HAP-1 (cell line): Measurements from ENCODE around the gene ATP13A4.
A peak's percentile ranks its signal among the peaks of the same experiment; 100 is the strongest.

ENCODE experiments used
- DNase-seq, 2 experiments: peaks; one replicate each; pipeline ENCODE4 v3.0.0-alpha.2; 2016 to 2020; ENCODE audit warnings: low spot score in 2 of 2
- H3K27me3 ChIP-seq: fragments of 250-450 bp; sonication (Bioruptor Pico); 2 replicates; pipeline ENCODE4 v1.5.1; 2020; ENCODE audit warnings: low read depth, mild to moderate bottlenecking, moderate library complexity
- H3K36me3 ChIP-seq: fragments of 250-450 bp; sonication (Bioruptor Pico); replicated peaks from 2 replicates; pipeline ENCODE4 v1.5.1; 2020; ENCODE audit warnings: mild to moderate bottlenecking
- H3K4me1 ChIP-seq: fragments of 250-450 bp; sonication (Bioruptor Pico); 2 replicates; pipeline ENCODE4 v1.5.1; 2020; ENCODE audit warnings: mild to moderate bottlenecking
- H3K4me3 ChIP-seq: fragments of 250-450 bp; sonication (Bioruptor Pico); 2 replicates; pipeline ENCODE4 v1.5.1; 2020; ENCODE audit warnings: mild to moderate bottlenecking, moderate library complexity
- H3K9me3 ChIP-seq: fragments of 250-450 bp; sonication (Bioruptor Pico); 2 replicates; pipeline ENCODE4 v1.5.1; 2020; ENCODE audit warnings: mild to moderate bottlenecking, moderate library complexity
- in situ Hi-C: fragments of 300-500 bp; cut with MboI; formaldehyde crosslinking; loops from 3 replicates; pipeline ENCODE4 v1.14.3; 2020; ENCODE audit warnings: low sequenced_read_pairs, inconsistent platforms, mixed read lengths

The ATP13A4 gene

GRCh38 chr3:193389335-193389734, 165.4 kb downstream of the ATP13A4 start:
- DNase-seq, result peak; percentile 57 to 66
- H3K4me3 ChIP-seq, result no peak overlapping the region
- no peaks in the 10 kb centered on the region for H3K36me3 ChIP-seq
- H3K9me3 ChIP-seq, result no peaks in the 10 kb centered on the region
- H3K27me3 ChIP-seq, result no peaks in the 10 kb centered on the region
- in situ Hi-C loops, result no loop called here
- H3K4me1 ChIP-seq, result peaks cover 23% of the 10 kb centered on the region

- Histone ChIP-seq H3K9me3 (no peaks in the 10 kb centered on the region), H3K4me3 (no peak overlapping the region), H3K27me3 (no peaks in the 10 kb centered on the region), H3K36me3 (no peaks in the 10 kb centered on the region), H3K4me1 (peaks cover 23% of the 10 kb centered on the region)
- in situ Hi-C loops, result no loop called here
- no peak for DNase-seq
Measured at GRCh38 chr3:193388361-193388760, 166.3 kb downstream of the ATP13A4 start.

GRCh38 chr3:193387596-193387995, 167.1 kb downstream of the ATP13A4 start:
- Histone ChIP-seq H3K27me3 (no peaks in the 10 kb centered on the region), H3K36me3 (no peaks in the 10 kb centered on the region), H3K9me3 (no peaks in the 10 kb centered on the region), H3K4me1 (peaks cover 23% of the 10 kb centered on the region), H3K4me3 (no peak overlapping the region)
- no peak for DNase-seq
- in situ Hi-C loops, result no loop called here

GRCh38 chr3:193378706-193379105, 176.0 kb downstream of the ATP13A4 start, which contains the start of gene ATP13A5:
Gene ATP13A5 (minus strand): TSS chr3:193378753. CDS start chr3:193378725, 28 bp downstream.
- no peak for DNase-seq
- Histone ChIP-seq H3K4me3 (no peak within 1 kb of the TSS), H3K36me3 (no peaks in the 10 kb centered on the region), H3K9me3 (no peaks in the 10 kb centered on the region), H3K27me3 (no peaks in the 10 kb centered on the region), H3K4me1 (no peaks in the 10 kb centered on the region)
- in situ Hi-C loops, result no loop called here

- no peaks in the 10 kb centered on the region for H3K4me1 ChIP-seq
- no peak overlapping the region for H3K4me3 ChIP-seq
- DNase-seq, result no peak
- no peaks in the 10 kb centered on the region for H3K27me3 ChIP-seq
- H3K36me3 ChIP-seq, result no peaks in the 10 kb centered on the region
- no peaks in the 10 kb centered on the region for H3K9me3 ChIP-seq
- in situ Hi-C loops, result no loop called here
Measured at GRCh38 chr3:193377591-193377990, 177.1 kb downstream of the ATP13A4 start.

GRCh38 chr3:193375614-193376013, 179.1 kb downstream of the ATP13A4 start:
- Histone ChIP-seq H3K36me3 (no peaks in the 10 kb centered on the region), H3K27me3 (no peaks in the 10 kb centered on the region), H3K4me3 (no peak overlapping the region), H3K9me3 (no peaks in the 10 kb centered on the region), H3K4me1 (no peaks in the 10 kb centered on the region)
- DNase-seq, result no peak
- in situ Hi-C loops, result no loop called here

GRCh38 chr3:193372783-193373182, 181.9 kb downstream of the ATP13A4 start:
- H3K9me3 ChIP-seq, result no peaks in the 10 kb centered on the region
- no peak overlapping the region for H3K4me3 ChIP-seq
- in situ Hi-C loops, result no loop called here
- H3K27me3 ChIP-seq, result no peaks in the 10 kb centered on the region
- H3K36me3 ChIP-seq, result no peaks in the 10 kb centered on the region
- H3K4me1 ChIP-seq, result no peaks in the 10 kb centered on the region
- no peak for DNase-seq

GRCh38 chr3:193367868-193368267, 186.8 kb downstream of the ATP13A4 start:
- Histone ChIP-seq H3K27me3 (0 out of 2 replicates have a peak, but pooled peaks cover 2% of the 10 kb centered on the region), H3K36me3 (no peaks in the 10 kb centered on the region), H3K4me1 (no peaks in the 10 kb centered on the region), H3K9me3 (no peaks in the 10 kb centered on the region), H3K4me3 (no peak overlapping the region)
- in situ Hi-C loops, result no loop called here
- DNase-seq, result no peak

- Histone ChIP-seq H3K4me1 (no peaks in the 10 kb centered on the region), H3K36me3 (no peaks in the 10 kb centered on the region), H3K27me3 (no peaks in the 10 kb centered on the region; the same call in none of the 2 replicates), H3K9me3 (no peaks in the 10 kb centered on the region), H3K4me3 (no peak overlapping the region)
- in situ Hi-C loops, result no loop called here
- DNase-seq, result no peak
Measured at GRCh38 chr3:193357291-193357690, 197.4 kb downstream of the ATP13A4 start.

- Histone ChIP-seq H3K4me1 (no peaks in the 10 kb centered on the region), H3K4me3 (no peak overlapping the region), H3K36me3 (no peaks in the 10 kb centered on the region), H3K27me3 (no peaks in the 10 kb centered on the region; the same call in 1 of the 2 replicates), H3K9me3 (no peaks in the 10 kb centered on the region)
- in situ Hi-C loops, result no loop called here
- no peak for DNase-seq
Measured at GRCh38 chr3:193354423-193354822, 200.3 kb downstream of the ATP13A4 start.
